ENCODE results near the gene DTWD2.

The DTWD2 gene

DNA sequence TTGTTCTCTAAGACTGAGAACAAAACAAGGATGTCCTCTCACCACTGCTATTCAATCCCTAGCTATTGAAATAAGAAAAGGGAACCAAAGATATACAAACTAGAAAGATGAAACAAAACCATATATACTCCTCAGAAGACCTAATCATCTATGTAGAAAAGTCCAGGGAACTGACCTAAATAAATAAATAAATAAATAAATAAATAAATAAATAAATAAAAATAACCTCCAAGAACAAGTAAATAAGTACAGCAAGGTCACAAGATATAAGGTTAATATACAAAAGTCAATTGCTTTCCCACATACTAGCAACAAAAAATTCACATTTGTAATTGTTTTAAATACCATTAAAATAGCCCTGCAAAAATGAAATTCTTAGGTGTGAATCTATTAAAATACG, 54.6 kb downstream of the DTWD2 start:
- Histone ChIP-seq H3K36me3 (replicated peaks in 1 of 2; ENCODE audit: control insufficient read depth in 2 of 2, insufficient read depth in 2 of 2, low read length in 2 of 2) (no peaks in the 10 kb centered on the region), H2BK120ac (ENCODE audit: low read depth, low read length) (no peak overlapping the region), H3K27ac (replicated peaks; ENCODE audit: low read length) (no peak overlapping the region), H3K9ac (ENCODE audit: low read depth, low read length, poor library complexity) (no peak overlapping the region), H2AFZ (ENCODE audit: low read length) (no peak overlapping the region), H3K14ac (ENCODE audit: low read length) (no peak overlapping the region), H2AK5ac (ENCODE audit: low read depth, low read length) (no peak overlapping the region), H2BK5ac (ENCODE audit: low read length) (no peak overlapping the region), H4K91ac (ENCODE audit: low read depth, low read length, poor library complexity) (no peak overlapping the region), H3K27me3 (ENCODE audit: control insufficient read depth in 3 of 3, insufficient read depth in 3 of 3, low read depth in 1 of 3, low read length in 3 of 3) (no peaks in the 10 kb centered on the region), H3K18ac (ENCODE audit: low read length) (no peak overlapping the region), H4K8ac (ENCODE audit: low read depth, low read length) (no peak overlapping the region), H3K4ac (ENCODE audit: low read length) (no peak overlapping the region), H3K4me1 (ENCODE audit: control insufficient read depth in 2 of 2, insufficient read depth in 1 of 2, low read depth in 1 of 2, low read length in 2 of 2) (no peaks in the 10 kb centered on the region), H2BK15ac (ENCODE audit: low read length) (no peak overlapping the region), H3K79me1 (ENCODE audit: low read depth, low read length) (no peaks in the 10 kb centered on the region), H3K4me3 (ENCODE audit: low read length in 2 of 2) (no peak overlapping the region), H3K9me3 (replicated peaks in 1 of 2; ENCODE audit: control insufficient read depth in 2 of 2, insufficient read depth in 1 of 2, low read depth in 1 of 2, low read length in 2 of 2) (peaks cover 0 to 14% of the 10 kb centered on the region in 2 donors), H3K23ac (ENCODE audit: low read depth, low read length, poor library complexity) (no peak overlapping the region), H2BK12ac (ENCODE audit: low read length) (no peak overlapping the region), H3K4me2 (ENCODE audit: insufficient read depth, low read length, poor library complexity, severe bottlenecking) (no peak overlapping the region)
- no peak for DNase-seq (ENCODE audit: low spot score)
- WGBS, 2 donors (ENCODE audit: extremely low coverage in 2 of 2, insufficient read length in 2 of 2, insufficient replicate concordance in 1 of 2), result no CpG with 5 or more reads among the region's 1 CpG

- Histone ChIP-seq H3K9me3 (replicated peaks in 1 of 2; ENCODE audit: control insufficient read depth in 2 of 2, insufficient read depth in 1 of 2, low read depth in 1 of 2, low read length in 2 of 2) (peaks cover 0 to 14% of the 10 kb centered on the region in 2 donors), H2AK5ac (ENCODE audit: low read depth, low read length) (no peak overlapping the region), H3K4ac (ENCODE audit: low read length) (no peak overlapping the region), H3K4me1 (ENCODE audit: control insufficient read depth in 2 of 2, insufficient read depth in 1 of 2, low read depth in 1 of 2, low read length in 2 of 2) (no peaks in the 10 kb centered on the region), H3K14ac (ENCODE audit: low read length) (no peak overlapping the region), H3K18ac (ENCODE audit: low read length) (no peak overlapping the region), H2AFZ (ENCODE audit: low read length) (no peak overlapping the region), H3K4me2 (ENCODE audit: insufficient read depth, low read length, poor library complexity, severe bottlenecking) (no peak overlapping the region), H3K9ac (ENCODE audit: low read depth, low read length, poor library complexity) (no peak overlapping the region), H3K23ac (ENCODE audit: low read depth, low read length, poor library complexity) (no peak overlapping the region), H2BK15ac (ENCODE audit: low read length) (no peak overlapping the region), H3K27me3 (ENCODE audit: control insufficient read depth in 3 of 3, insufficient read depth in 3 of 3, low read depth in 1 of 3, low read length in 3 of 3) (no peaks in the 10 kb centered on the region), H4K8ac (ENCODE audit: low read depth, low read length) (no peak overlapping the region), H2BK120ac (ENCODE audit: low read depth, low read length) (no peak overlapping the region), H2BK5ac (ENCODE audit: low read length) (no peak overlapping the region), H3K36me3 (replicated peaks in 1 of 2; ENCODE audit: control insufficient read depth in 2 of 2, insufficient read depth in 2 of 2, low read length in 2 of 2) (no peaks in the 10 kb centered on the region), H4K91ac (ENCODE audit: low read depth, low read length, poor library complexity) (no peak overlapping the region), H3K27ac (replicated peaks; ENCODE audit: low read length) (no peak overlapping the region), H3K79me1 (ENCODE audit: low read depth, low read length) (no peaks in the 10 kb centered on the region), H2BK12ac (ENCODE audit: low read length) (no peak overlapping the region), H3K4me3 (ENCODE audit: low read length in 2 of 2) (no peak overlapping the region)
- no CpG with 5 or more reads among the region's 1 CpG for WGBS, 2 donors (ENCODE audit: extremely low coverage in 2 of 2, insufficient read length in 2 of 2, insufficient replicate concordance in 1 of 2)
- DNase-seq (ENCODE audit: low spot score), result no peak
Observed at GRCh38 chr5:118931564-118931963, 56.8 kb downstream of the DTWD2 start.

GRCh38 chr5:118924006-118924389, 64.3 kb downstream of the DTWD2 start:
- H3K4me1 ChIP-seq (ENCODE audit: control insufficient read depth in 2 of 2, insufficient read depth in 1 of 2, low read depth in 1 of 2, low read length in 2 of 2), result no peaks in the 10 kb centered on the region
- H3K4me2 ChIP-seq (ENCODE audit: insufficient read depth, low read length, poor library complexity, severe bottlenecking), result no peak overlapping the region
- WGBS, 2 donors (ENCODE audit: extremely low coverage in 2 of 2, insufficient read length in 2 of 2, insufficient replicate concordance in 1 of 2), result no CpG with 5 or more reads among the region's 1 CpG
- H3K4ac ChIP-seq (ENCODE audit: low read length), result no peak overlapping the region
- no peak overlapping the region for H3K9ac ChIP-seq (ENCODE audit: low read depth, low read length, poor library complexity)
- H4K8ac ChIP-seq (ENCODE audit: low read depth, low read length), result no peak overlapping the region
- no peak overlapping the region for H2BK15ac ChIP-seq (ENCODE audit: low read length)
- no peaks in the 10 kb centered on the region for H3K36me3 ChIP-seq (replicated peaks in 1 of 2; ENCODE audit: control insufficient read depth in 2 of 2, insufficient read depth in 2 of 2, low read length in 2 of 2)
- no peak overlapping the region for H3K27ac ChIP-seq (replicated peaks; ENCODE audit: low read length)
- no peak overlapping the region for H2BK12ac ChIP-seq (ENCODE audit: low read length)
- H4K91ac ChIP-seq (ENCODE audit: low read depth, low read length, poor library complexity), result no peak overlapping the region
- H3K14ac ChIP-seq (ENCODE audit: low read length), result no peak overlapping the region
- no peaks in the 10 kb centered on the region for H3K27me3 ChIP-seq (ENCODE audit: control insufficient read depth in 3 of 3, insufficient read depth in 3 of 3, low read depth in 1 of 3, low read length in 3 of 3)
- DNase-seq (ENCODE audit: low spot score), result no peak
- no peak overlapping the region for H2AFZ ChIP-seq (ENCODE audit: low read length)
- H3K23ac ChIP-seq (ENCODE audit: low read depth, low read length, poor library complexity), result no peak overlapping the region
- no peak overlapping the region for H2BK5ac ChIP-seq (ENCODE audit: low read length)
- H3K4me3 ChIP-seq (ENCODE audit: low read length in 2 of 2), result no peak overlapping the region
- H2BK120ac ChIP-seq (ENCODE audit: low read depth, low read length), result no peak overlapping the region
- peaks cover 0 to 4% of the 10 kb centered on the region in 2 donors for H3K9me3 ChIP-seq (replicated peaks in 1 of 2; ENCODE audit: control insufficient read depth in 2 of 2, insufficient read depth in 1 of 2, low read depth in 1 of 2, low read length in 2 of 2)
- H3K18ac ChIP-seq (ENCODE audit: low read length), result no peak overlapping the region
- H2AK5ac ChIP-seq (ENCODE audit: low read depth, low read length), result no peak overlapping the region
- H3K79me1 ChIP-seq (ENCODE audit: low read depth, low read length), result no peaks in the 10 kb centered on the region

- no peaks in the 10 kb centered on the region for H3K4me1 ChIP-seq (ENCODE audit: control insufficient read depth in 2 of 2, insufficient read depth in 1 of 2, low read depth in 1 of 2, low read length in 2 of 2)
- no peak overlapping the region for H4K8ac ChIP-seq (ENCODE audit: low read depth, low read length)
- H3K9ac ChIP-seq (ENCODE audit: low read depth, low read length, poor library complexity), result no peak overlapping the region
- H3K36me3 ChIP-seq (replicated peaks in 1 of 2; ENCODE audit: control insufficient read depth in 2 of 2, insufficient read depth in 2 of 2, low read length in 2 of 2), result no peaks in the 10 kb centered on the region
- no peak overlapping the region for H3K4me2 ChIP-seq (ENCODE audit: insufficient read depth, low read length, poor library complexity, severe bottlenecking)
- H2AFZ ChIP-seq (ENCODE audit: low read length), result no peak overlapping the region
- DNase-seq (ENCODE audit: low spot score), result no peak
- H2AK5ac ChIP-seq (ENCODE audit: low read depth, low read length), result no peak overlapping the region
- peaks cover 0 to 4% of the 10 kb centered on the region in 2 donors for H3K9me3 ChIP-seq (replicated peaks in 1 of 2; ENCODE audit: control insufficient read depth in 2 of 2, insufficient read depth in 1 of 2, low read depth in 1 of 2, low read length in 2 of 2)
- no peak overlapping the region for H3K18ac ChIP-seq (ENCODE audit: low read length)
- no peaks in the 10 kb centered on the region for H3K79me1 ChIP-seq (ENCODE audit: low read depth, low read length)
- no peak overlapping the region for H2BK12ac ChIP-seq (ENCODE audit: low read length)
- no CpG with 5 or more reads among the region's 15 CpGs for WGBS, 2 donors (ENCODE audit: extremely low coverage in 2 of 2, insufficient read length in 2 of 2, insufficient replicate concordance in 1 of 2)
- no peak overlapping the region for H3K4ac ChIP-seq (ENCODE audit: low read length)
- H3K14ac ChIP-seq (ENCODE audit: low read length), result no peak overlapping the region
- H3K4me3 ChIP-seq (ENCODE audit: low read length in 2 of 2), result no peak overlapping the region
- no peak overlapping the region for H2BK15ac ChIP-seq (ENCODE audit: low read length)
- H3K27me3 ChIP-seq (ENCODE audit: control insufficient read depth in 3 of 3, insufficient read depth in 3 of 3, low read depth in 1 of 3, low read length in 3 of 3), result no peaks in the 10 kb centered on the region
- H3K27ac ChIP-seq (replicated peaks; ENCODE audit: low read length), result no peak overlapping the region
- no peak overlapping the region for H2BK120ac ChIP-seq (ENCODE audit: low read depth, low read length)
- no peak overlapping the region for H4K91ac ChIP-seq (ENCODE audit: low read depth, low read length, poor library complexity)
- no peak overlapping the region for H3K23ac ChIP-seq (ENCODE audit: low read depth, low read length, poor library complexity)
- no peak overlapping the region for H2BK5ac ChIP-seq (ENCODE audit: low read length)
Observed at GRCh38 chr5:118923295-118924005, 64.9 kb downstream of the DTWD2 start.

All from neuronal stem cell (in vitro differentiated cells).